Hematopoietic multipotent progenitor cell treated with erythropoietin and hydrocortisone succinate and interleukin-3 and kit ligand, for 8 days (in vitro differentiated cells): ENCODE measurements around the gene TBC1D22B.

Experiments used
- DNase-seq: peaks from one replicate; pipeline ENCODE4 v3.0.0-alpha.2; 2015

Gene TBC1D22B, protein sequence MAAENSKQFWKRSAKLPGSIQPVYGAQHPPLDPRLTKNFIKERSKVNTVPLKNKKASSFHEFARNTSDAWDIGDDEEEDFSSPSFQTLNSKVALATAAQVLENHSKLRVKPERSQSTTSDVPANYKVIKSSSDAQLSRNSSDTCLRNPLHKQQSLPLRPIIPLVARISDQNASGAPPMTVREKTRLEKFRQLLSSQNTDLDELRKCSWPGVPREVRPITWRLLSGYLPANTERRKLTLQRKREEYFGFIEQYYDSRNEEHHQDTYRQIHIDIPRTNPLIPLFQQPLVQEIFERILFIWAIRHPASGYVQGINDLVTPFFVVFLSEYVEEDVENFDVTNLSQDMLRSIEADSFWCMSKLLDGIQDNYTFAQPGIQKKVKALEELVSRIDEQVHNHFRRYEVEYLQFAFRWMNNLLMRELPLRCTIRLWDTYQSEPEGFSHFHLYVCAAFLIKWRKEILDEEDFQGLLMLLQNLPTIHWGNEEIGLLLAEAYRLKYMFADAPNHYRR

DNA sequence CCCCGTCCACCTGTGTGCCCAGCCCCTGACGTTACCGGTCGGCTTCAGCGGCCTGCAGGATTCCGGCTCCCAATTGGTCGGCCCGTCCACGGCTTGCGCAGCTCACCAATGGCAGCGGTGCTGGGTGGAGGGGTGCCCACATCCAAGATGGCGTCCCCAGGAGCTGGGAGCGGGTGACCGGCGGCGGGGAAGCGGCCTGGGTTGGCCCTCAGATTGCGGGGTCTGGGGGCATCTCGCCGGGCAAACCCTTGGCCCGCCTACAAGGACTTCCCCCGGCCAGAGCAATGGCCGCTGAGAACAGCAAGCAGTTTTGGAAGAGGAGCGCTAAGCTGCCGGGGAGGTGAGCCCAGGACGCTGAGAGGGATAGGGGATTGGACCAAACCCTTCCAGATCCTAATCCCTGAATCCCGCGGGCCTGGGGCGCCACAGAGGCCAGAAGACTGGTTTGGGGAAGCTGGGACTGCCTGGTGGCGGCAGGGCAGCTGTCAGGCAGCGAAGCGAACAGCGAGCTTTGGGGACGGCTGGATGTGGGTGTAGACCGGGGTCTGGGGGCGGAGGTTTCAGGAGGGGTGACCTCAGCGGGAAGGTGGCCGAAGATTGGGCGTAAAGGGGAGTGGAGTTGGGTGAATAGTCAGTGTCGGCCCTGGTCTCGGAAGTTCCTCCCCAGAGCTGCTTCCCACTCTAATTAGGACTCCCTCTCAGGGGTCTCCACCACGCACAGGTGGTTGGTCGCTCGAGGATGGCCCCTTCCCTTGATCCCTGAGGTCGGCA, at the start of gene TBC1D22B, which contains the start of gene TMEM217:
Gene TBC1D22B (plus strand): TSS at position 139 of the 771 bp plus-strand sequence. CDS start 146 bp downstream, at position 285.
Gene TMEM217 (minus strand): TSS at position 511 of the 771 bp plus-strand sequence. CDS start 39,114 bp downstream, outside the sequence.
- DNase-seq, result peak; percentile 94

DNA sequence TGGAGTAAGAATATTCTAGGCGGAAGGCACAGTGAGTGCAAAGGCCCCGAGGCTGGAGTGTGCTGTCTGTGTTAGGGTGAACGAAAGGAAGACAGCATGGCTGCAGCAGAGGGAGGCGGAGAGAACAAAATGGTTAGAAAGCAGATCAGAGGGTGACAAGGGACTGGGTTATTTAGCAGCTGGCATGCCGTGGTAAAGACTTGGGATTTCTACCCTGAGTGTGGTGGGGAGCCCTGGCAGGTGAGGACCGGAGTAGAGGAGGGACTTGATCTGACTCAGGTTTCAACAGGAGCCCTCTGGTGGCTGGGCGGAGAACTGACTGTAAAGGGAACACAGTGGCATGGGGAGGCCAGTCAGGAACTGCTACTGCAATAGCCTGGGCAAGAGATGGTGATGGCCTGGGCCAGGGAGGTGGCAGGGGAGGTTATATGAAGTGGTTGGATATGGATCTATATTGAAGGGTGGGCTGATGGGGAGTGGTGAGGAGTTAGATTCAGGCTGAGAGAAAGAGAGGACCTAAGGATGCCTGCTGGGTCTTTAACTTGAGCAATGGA, 49.6 kb upstream of the TBC1D22B start:
- peak; percentile 97 for DNase-seq

DNA sequence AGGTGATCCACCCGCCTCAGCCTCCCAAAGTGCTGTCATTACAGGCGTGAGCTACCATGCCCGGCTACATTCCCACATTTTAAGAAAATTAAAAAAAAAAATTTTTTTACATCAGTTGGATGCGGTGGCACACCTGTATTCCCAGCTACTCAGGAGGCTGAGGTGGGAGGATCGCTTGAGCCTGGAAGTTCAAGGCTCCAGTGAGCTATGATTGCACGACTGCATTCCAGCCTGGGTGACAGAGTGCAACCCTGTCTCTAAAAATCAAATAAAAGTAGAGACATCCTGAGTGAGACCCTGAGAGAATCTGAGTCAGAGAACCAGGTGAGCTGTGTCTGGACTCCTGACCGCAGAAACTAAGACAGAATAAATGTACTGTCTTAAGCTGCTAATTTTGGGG, 48.8 kb upstream of the TBC1D22B start:
- peak; percentile 6 for DNase-seq

DNA sequence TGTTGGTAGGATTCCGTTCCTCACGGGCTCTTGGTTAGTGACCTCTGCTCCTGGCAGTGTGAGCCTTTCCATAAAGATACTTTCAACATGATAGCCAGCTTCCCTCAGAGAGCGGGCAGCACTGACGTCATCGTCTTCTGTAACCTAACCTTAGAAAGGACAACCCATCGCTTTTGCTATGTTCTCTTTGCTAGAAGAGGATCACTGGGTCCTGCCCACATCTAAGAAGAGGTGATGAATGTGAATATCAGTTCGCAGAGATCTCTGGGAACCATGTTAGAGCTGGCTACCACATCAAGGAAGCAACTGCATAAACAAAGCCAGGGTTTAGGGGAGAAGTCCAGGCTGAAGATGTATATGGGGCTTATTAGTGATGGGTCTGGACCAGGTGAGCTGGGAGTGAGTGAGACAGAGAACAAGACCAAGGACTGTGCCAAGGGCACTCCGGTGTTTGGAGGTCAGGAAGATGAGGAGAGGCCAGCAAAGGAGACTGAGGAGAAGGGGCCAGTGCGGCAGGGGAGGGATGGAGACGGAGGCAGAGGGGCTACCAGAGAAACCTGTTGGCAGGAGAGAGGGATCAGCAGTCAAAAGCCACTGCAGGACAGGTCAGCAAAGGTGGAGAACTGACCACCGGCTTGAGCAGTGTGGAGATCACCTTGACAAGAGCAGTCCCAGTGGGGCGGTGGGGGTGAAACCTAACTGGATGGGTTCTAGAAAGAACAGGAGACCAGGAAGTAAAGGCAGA, 47.9 kb upstream of the TBC1D22B start:
- peak; percentile 7 for DNase-seq

DNA sequence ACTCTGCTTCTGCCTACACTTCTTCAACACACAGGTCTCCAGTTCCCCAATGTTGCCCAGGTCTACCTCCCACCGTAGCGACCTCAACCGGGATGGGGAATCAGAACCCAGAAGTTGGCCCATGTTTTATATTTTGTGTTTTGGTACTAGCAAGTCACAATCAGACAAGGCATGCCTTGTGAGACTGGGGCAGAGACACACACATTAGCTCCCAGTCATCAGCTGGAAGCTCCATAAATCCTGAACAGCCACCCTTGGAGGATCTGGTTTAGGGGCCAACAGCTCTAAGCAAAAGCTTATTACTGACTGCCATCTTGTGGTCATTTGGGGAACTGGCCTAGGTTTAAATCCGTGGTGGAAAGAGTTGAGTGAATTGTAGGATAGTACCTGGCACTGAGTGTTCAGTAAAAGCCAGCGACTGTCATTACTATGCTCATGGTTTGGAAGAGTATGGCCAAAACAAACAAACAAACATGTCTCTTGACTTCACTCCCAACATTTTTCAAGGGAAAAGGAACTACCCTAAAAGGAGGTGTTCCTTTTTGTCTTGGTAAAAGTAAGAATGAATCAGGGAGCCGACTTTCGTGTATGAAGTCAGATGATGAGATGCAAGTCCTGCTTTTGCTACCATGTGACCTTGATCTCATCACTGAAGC, 47.1 kb upstream of the TBC1D22B start:
- DNase-seq, result peak; percentile 93

DNA sequence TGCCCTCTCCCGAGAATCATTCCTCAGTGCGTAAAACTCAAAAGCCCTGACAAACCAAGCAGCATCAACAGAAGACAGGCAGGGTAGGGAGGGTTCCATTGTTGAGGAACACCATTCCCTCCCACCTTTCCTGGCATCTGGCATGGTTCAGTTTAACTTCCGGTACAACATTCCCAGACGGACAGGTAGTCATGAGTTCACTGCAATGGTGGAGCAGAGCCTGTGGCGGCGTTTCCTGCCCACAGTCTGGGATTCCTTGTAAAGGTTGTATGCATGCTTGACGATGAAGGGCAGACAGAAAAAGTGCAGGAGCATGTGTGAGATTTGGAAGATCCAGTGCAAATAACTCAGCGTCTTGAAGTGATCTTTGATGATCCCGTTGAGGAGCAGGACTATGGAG, 45.3 kb upstream of the TBC1D22B start:
- DNase-seq, result no peak

DNA sequence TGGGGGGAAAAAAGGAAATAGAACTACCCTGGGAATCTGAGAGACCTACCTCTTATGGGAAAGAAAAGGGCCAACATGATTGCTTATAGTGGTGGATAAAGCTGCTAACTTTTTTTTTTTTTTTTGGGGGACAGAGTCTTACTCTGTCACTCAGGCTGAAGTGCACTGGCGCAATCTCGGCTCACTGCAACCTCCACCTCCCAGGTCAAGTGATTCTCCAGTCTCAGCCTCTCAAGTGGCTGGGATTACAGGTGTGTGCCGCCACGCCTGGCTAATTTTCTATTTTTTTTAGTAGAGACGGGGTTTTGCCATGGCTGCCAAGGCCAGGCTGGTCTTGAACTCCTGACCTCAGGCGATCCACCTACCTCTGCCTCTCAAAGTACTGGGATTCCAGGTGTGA, 39.5 kb upstream of the TBC1D22B start:
- DNase-seq, result no peak

DNA sequence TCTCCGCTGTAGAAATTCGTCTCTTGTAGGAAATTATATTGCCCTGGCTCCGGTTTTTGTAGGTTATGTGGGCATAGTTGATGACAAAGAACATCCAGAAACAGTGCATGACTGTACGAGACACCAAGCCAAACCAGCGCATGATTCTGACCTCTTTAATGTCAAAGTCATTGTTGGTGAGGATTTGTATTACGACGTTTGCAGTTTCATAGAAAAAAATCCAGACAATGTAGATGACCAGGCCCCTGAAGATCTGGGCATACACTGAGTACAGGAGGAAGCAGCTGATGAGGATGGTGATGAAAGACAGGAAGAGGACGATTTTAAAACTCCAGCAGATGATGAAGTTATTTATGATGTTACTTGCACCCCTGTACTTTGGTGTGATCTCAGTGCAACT, 39.1 kb upstream of the TBC1D22B start:
- DNase-seq, result no peak

DNA sequence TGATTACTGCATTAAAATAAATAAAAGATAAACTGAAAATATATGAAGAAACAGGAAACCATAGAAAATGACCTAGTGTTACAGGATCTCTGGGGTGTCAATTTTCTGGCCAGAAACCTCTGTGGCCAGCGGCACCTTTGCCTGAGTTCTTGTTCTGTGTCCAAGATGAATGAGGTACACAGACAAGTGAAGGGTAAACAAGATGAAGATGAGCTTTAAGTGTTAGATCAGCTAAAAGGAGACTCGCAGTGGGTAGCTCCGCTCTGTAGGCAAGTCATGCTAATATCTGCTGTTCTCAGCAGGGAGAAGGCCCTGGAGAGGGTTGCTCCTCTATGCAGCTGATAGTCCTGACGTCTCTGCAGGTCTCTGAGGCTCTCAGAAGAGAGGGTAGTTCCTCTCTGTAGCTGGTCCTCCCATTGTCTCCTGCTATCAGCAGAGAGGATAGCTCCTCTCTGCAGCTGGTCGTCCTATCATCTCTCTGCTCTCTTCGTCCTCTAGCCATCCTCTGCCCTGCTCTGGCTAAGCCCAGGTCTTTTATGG, 35.9 kb upstream of the TBC1D22B start:
- no peak for DNase-seq

DNA sequence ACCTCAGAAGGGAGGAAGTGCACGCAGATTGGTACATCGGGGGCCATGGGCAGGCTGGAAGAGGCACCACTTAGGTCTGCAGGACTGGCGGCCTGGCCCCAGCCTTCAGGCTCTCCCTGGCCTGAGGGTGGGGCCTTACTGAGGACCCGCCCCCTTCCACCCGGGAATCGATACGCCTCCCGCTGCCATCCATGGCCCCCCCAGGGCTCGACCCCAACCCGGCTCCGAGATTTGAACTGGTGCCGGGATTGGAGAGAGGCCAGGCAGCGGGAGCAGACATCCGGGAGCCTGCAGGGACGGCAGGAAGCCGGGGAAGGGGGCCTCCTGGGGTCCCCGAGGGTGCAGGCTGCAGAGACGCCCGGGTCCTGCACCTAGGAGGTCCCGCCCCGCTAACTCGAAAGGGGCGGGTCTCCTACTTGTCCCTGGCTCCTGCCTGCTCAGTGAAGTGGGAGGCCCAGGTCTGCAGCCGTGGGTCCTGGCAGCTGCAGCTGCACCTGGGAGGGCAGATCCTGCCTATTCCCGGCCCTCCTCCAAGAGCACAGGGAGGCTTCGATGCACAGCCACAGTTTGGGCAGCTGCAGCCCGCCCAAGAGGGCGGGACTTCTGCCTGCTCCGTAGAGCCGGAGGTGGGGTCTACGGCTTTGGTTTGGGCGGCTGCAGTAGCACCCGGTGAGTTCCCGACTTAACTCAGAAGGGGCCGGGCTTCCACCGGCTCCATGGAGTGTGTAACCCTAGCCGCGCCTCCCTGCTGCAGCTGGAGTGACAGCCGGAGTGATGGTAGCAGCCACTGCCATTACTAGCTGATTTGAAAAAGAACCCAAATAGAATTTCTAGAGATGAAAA, 35.2 kb upstream of the TBC1D22B start:
- DNase-seq, result peak; percentile 89

DNA sequence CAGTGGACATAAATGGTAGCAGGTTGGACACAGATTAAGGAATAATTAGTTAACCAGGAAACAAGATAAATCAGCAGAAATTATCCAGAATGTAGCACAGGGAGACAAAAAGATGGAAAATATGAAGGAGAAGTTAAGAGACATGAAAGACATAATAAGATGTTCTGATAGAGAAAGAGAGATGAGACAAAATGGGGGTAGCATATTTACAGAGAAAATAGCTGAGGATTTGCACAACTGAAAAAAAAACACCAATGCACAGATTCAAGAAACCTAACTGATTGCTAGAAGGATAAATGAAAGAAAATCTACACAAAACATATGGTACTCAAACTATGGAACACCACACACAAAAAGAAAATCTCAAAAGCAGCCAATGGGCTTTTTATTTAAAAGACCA, 34.6 kb upstream of the TBC1D22B start:
- no peak for DNase-seq

DNA sequence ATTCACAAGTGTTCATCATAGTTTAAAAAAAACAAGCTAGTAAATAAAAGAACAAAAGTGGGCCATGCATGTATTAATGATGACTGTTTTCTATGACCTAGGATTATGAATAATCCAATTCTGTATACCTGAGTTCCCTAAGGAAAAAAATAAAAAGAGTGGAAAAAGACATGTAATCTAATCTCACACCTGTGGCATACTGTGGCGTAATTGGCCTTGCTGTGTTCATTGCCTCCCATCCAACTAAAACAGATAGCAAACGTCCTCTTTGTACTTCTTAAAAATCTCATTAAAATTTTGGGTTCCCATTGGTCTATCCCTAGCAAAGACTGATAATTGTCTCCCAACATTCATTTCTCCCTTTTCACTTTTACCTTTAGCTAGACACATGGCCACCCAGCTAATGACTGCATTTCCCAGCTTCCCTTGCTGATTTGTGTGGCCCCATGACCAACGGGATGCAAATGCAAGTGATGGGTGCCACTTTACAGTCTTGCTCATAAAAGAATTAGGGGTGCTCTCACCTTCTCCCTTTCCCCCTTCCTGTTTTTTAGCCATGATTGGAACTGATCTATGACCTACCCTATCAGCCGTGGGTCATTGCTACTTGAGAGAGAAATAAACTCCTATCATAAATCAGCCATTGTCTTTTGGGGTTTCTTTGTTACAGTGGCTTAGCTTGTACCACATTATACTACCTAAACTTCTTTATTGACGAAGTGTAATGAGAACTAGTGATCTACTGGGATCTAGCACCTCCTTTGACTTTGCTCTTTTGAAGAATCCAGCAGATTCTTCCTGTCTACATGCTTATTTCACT, 32.0 kb upstream of the TBC1D22B start:
- no peak for DNase-seq

DNA sequence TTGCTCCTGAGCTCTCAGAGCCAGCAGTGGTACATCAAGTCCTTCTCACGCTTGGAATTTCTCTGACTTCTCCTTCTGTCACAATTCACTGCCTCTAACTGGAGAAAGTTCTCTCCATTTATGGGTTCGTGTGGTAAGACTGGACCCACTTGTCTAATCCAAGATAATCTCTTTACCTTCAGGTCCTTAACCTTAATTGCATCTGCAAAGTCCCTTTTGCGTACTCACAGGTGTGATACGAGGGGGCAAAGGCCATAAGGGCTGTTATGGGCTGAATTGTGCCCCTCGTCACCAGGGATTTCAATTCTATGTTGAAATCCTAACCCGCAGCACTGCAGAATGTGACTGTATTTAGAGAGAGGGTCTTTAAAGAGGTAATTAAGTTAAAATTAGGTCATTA, 27.5 kb upstream of the TBC1D22B start:
- no peak for DNase-seq

DNA sequence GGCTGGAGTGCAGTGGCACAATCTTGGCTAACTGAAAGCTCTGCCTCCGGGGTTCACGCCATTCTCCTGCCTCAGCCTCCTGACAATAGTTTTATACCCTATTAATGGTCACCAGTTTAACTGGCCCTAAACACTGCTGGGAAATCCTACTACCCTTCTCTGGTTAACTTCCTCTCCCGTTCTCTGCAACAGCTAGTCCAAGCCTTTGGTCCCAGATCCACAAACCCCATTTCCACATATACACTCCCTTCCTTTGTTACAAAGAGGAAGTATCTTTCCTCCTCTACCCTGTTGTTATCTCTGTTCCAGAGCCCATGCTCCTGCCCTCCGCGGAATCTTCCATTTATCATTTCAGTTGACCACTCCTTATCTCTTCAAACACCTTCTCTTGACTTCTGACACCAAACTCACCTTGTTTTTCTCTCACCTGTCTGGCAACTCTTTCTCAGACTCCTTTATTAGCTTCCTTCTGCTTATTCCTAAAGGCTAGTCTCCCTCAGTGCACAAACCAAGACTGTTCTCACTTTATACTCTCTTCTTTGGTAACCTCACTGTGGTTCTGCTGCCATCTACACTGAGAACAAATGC, 25.0 kb upstream of the TBC1D22B start:
- peak; percentile 43 for DNase-seq

DNA sequence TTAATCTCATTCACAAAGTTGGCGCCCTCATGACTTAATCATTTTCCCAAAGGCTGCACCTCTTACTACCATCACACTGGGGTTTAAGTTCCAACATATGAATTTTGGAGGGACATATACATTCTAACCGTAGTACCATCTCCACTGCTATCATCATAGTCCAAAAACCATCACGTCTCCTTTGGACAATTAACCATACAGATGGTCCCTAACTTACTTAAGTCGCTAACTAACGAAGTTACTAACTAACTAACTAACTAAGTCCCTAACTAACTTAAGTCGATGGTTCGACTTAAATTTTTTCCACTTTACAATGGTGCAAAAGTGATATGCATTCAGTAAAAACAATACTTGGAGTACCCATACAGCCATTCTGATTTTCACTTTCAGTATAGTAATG, 24.0 kb upstream of the TBC1D22B start:
- no peak for DNase-seq

DNA sequence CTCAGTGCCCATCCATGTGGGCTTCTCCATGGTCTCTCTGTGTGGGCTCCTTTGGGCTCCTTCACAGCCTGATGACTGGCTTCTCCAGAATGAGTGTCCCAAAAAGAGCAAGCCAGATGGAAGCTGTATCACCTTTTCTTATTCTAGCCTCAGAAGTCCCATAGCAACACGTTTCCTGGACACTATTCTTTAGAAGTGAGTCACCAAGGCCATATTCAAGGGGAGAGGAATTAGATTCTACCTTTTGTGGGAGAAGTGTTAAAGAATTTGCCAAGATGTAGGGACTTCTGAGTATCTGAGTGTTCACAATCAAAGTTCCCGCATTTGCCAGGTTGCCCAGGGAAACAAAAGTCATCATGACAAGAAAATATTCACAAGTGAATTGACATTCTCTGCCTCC, 20.7 kb upstream of the TBC1D22B start:
- no peak for DNase-seq

DNA sequence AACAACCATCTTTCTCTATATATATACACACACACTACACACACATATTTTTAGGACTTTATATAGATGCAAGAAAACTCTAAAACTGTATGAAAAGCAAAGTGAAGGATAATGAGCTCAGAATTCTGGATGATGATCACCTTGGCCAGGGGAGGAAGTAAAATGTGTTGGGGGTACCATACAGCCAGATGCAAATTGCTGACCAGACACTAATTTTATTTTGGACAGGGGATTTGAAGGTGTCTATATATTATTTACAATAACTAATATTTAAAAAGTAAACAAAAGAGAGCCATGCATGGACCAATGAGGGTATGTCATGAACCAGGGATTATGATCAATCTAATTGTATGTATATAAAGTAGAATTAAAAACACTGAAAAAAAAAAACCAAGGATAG, 19.8 kb upstream of the TBC1D22B start:
- DNase-seq, result no peak

DNA sequence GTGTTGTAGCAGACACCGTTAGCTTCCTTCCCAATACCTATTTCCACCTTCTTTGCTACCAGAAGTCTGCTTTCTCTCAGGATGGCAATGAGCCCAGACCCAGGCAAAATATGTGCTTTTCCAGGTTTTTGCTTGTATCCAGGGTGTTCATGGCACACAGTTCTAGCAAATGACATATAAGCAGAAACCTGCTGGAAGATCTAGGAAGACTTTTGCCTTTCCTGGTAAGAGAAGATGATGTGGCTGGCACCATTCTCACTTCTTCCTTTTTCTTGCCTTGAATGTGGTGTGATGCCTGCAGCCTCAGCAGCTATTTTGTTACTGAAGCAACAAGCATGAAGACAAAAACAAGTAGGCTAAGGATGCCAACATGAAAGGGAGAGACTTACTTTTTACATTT, 19.2 kb upstream of the TBC1D22B start:
- no peak for DNase-seq

DNA sequence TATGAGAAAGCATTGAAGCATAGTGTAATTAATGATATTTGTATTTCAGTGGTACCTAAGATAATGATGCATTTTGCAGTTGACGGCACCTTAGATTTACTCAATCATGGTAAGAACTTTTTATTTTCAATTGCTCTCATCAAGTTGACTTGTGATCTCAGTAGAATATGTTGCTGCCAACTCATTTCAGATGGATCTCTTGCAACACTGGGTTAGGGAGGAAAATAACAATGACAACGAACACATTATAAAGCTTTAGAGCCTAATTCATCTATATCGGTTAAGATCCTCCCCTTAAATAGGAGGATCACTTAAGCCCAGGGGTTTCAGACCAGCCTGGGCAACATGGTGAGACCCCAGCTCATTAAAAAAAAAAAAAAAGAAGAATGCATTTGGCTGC, 18.0 kb upstream of the TBC1D22B start:
- no peak for DNase-seq
